Right lung (tissue), 5 donors: ENCODE data around the gene POGZ. TPM values are rescaled to one million over a fixed set of nuclear protein-coding genes. Genes with fewer than 3 reads are reported as not detected.
"Not testable (repeated sequence)": the region's sequence is repeated elsewhere in the genome, so short reads cannot be mapped to it uniquely, and the experiment has no call there.

Experiments used
- DNase-seq, 2 donors: peaks; one replicate each; pipeline ENCODE4 v3.0.0-alpha.2; 2013
- polyA plus RNA-seq, 5 donors: library from polyadenylated mRNA; unstranded; fragments of 120-200 nt; gene quantifications; one replicate each; pipeline versions ENCODE4 v1.2.1 to v1.2.3, GENCODE V29; 2013; ENCODE audit warnings: inconsistent platforms in 1 of 5, low replicate concordance in 1 of 5; ENCODE audit not compliant: insufficient read length in 5 of 5, insufficient read depth in 1 of 5

Gene POGZ
- polyA plus RNA-seq, 5 donors = 90.6 to 150 (median 130) TPM

DNA sequence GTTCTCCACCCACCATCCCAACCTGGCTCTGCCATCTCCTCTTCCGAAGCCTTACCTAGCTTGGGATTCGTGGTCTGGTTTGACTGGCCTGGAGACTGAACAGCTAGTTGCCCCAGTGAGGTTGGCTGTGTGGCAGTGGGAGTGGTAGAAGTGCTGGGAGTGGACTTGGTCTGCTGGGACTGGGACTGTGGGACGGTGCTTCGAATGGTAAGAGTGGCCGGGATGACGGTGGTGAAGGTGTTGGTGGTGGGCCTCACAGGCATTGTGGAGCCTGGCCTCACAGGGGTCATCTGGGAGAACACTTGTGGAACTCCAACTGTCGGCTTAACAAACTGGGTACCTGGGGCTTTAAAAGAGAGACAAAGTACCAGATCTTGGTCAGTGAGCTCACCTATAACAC, 31.2 kb downstream of the POGZ start:
- DNase-seq = no peak

DNA sequence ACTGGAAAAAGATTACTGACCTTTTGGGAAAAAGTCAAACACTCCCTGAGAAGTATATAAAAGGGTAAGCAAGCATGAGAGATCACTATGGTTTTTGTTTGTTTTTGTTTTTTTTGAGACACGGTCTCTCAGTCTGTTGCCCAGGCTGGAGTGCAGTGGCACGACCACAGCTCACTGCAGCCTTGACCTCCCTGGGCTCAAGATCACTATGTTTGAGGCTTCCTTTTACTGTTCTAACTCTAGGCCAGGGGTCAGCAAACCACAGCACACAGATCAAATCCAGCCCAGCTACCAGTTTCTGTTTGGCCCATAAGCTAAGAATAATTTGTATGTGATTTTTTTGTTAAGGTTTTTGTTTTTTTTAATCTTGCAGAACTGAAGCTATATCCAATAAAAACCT, 34.2 kb downstream of the POGZ start:
- no peak for DNase-seq

GRCh38 chr1:151419819-151420218, 39.5 kb downstream of the POGZ start:
- DNase-seq = no peak

- DNase-seq = no peak
These were observed 41.2 kb downstream of the POGZ start for GRCh38 chr1:151418081-151418480.

GRCh38 chr1:151416231-151416630, 43.1 kb downstream of the POGZ start:
- no peak for DNase-seq

DNA sequence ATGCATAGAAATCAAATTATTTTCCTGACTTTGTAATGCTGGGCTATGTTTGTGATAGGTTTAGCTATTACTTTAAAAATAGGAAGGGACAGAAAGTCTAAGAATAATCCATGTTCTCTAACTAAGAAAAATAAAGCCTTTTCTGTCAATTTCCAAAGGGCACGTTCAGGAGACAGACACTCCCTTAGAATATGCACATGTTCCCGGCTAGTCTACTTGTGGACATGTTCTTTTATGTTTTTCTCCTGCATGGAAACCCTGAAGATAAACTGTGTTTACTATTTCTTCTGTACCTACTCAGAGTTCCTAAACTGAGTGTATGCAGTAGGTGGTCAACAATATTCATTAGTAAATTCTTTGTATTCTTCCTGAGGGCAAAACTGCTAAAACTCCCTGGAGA, 47.4 kb downstream of the POGZ start:
- no peak for DNase-seq

GRCh38 chr1:151408891-151409290, 50.4 kb downstream of the POGZ start:
- no peak for DNase-seq

DNA sequence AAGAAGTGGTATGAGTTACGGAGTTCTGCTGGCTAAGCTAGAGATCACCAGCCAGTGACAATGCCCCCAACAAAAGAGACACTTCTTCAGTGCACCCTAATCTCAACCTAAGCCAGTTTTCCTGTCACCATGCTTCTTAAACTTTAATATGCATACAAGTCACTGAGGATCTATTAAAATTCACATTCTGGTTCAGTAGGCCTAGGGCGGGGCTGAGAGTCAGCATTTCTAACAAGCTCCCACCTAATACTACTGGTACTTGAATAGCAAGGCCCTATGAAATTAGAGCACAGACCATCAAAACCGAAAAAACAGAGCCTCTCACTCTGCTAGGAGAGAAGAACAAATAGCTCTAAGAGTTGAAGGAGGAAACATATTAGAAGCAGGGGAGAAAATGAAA, 52.0 kb downstream of the POGZ start:
- no peak for DNase-seq

DNA sequence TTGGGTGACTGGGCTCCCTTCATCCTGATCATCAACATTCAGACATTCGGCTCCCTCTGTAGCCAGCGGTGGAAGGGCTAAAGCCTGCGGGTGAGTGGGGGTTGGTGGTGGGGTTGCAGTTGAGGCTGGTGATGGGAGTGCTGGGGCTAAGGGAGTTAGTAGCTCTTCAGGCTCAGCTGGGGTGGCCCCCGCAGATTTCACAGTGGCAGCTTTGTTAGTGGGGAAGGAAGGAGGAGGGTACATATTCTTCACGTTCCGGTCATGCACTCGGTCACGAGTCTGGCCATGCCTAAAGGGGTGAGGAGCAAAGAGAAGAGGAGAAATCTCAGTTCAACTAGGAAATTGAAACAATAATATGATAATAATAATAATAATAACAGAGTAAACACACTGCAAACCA, 53.1 kb downstream of the POGZ start:
- DNase-seq = no peak

DNA sequence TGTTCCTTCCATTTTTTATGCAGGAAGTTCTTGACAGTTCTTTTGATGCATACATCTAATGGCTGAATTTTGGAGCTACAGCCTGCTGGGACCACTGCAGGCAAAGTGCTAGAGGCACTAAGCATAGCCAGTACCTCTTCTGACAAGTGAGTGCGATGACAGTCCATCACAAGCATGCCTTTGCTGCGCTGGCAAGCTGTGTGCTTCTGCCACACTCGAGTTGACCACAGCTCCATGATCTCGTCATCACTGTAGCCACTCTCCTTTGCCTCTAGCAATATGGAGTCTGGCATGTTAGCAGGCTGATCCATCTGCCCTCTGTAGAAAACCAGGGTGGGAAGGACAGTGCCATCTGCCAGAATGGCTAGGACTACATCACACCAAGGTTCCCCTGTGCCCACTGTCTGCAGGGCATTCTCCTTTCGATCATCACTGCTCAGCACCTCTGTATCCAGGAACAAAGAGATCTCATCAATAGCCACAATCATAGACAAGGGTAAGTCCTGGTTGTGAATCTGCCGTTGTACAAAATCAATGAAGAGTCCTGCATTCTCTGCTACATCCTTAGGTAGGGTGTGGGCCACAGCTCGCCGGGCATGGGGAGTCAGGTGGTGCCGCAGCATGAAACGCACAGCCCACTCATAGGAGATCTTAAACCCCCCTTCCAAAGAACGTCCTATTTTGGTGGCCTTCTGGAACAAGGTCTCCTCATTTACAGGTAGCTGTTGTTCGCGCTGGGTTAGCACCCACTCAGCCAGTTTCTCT, 53.9 kb downstream of the POGZ start:
- DNase-seq = no peak

DNA sequence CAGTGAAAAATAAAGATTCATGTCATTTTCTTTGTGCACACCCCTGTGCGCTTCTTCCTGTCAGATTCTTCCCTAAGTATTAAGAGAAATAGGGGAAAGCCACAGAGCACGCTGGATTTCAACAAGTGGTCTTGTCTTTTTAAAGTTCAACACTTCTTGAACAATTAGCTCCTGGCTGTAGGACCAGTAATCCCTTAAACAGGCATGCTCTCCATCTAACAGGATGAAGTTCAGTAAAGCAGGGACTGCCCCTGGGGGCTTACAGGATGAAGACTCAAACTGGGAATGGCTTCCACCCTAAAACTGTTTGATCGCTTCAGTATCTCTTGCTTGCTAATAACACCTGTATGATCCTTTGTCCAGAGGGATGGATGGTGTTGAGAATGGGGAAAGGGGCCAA, 55.7 kb downstream of the POGZ start:
- DNase-seq = no peak

DNA sequence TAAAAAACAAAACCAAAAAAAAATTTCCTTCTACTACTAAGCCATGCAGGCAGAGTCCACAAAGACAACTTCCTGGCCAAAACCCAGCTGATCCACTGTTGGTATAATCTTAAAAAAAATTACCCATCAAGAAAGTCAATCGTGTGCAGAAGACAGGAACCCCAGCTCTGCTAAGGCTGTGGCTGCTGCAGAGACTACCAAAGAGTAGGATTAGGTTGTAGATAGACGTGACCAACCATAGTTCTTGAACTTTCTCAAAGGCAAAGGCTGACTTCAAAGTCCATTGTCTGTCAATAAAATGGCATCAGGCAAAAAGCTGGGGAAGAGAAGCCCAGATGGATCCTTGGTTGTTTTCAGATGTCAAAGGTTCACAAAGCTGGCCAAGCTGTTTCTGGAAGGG, 56.5 kb downstream of the POGZ start:
- DNase-seq = no peak

DNA sequence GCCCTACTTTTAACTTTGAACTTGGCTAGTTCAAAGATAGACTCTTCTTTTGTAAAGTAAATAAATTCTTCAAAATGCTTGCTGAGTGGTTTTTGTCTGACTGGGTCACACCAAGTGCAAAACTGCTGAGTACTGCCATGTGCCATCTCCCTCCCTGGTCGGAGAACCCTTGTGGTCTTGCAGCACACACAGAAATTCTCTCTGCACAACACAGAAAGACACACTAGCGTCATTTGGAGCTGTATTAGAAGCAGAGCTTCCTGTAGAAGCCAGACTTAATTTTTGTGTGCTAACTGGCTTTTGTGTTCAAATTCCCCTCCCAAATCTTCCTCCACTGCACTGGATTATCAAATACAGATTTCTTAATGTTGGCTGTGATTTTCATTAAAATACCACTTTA, 57.4 kb downstream of the POGZ start:
- no peak for DNase-seq

- DNase-seq = no peak
These were observed 58.0 kb downstream of the POGZ start for GRCh38 chr1:151401125-151401788.

- peak; percentile 93 to 95 for DNase-seq
These were observed 59.7 kb downstream of the POGZ start, which contains the start of gene PSMB4 for GRCh38 chr1:151399324-151400171. Gene PSMB4, plus strand, starts transcription at chr1:151399573. Its CDS starts 15 bp downstream, at chr1:151399588.

DNA sequence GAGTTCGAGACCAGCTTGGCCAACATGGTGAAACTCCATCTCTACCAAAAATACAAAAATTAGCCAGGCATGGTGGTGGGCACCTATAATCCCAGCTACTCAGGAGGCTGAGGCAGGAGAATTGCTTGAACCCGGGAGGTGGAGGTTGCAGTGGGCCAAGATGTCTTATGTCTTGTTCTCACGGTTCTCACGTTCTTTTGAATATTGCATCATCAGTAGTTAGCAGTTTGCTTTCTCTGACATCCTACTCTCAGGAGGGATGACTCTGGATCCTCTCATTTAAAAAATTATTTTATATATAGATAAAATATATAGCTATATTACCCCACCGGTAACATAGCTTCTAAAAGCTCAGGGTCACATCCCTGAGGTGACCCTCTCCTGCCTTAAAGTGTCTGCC, 63.0 kb downstream of the POGZ start:
- not testable (repeated sequence) for DNase-seq

DNA sequence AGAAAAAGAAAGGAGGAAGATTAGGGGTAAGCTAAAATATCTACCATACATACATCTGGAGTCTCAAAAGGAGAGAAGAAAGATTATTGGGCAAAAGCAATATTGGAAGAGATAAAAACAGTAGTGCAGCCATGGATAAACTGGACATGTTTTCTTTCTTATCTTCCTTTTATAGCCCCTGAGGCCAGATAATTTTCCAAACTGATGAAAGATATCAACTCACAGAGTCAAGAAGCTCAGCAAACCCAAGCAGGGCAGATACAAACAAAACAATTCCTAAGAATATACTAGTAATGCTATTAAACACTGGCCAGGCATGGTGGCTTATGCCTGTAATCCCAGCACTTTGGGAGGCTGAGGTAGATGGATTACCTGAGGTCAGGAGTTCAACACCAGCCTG, 65.7 kb downstream of the POGZ start:
- DNase-seq = no peak

- no peak for DNase-seq
These were observed 68.2 kb downstream of the POGZ start for GRCh38 chr1:151391079-151391563.

DNA sequence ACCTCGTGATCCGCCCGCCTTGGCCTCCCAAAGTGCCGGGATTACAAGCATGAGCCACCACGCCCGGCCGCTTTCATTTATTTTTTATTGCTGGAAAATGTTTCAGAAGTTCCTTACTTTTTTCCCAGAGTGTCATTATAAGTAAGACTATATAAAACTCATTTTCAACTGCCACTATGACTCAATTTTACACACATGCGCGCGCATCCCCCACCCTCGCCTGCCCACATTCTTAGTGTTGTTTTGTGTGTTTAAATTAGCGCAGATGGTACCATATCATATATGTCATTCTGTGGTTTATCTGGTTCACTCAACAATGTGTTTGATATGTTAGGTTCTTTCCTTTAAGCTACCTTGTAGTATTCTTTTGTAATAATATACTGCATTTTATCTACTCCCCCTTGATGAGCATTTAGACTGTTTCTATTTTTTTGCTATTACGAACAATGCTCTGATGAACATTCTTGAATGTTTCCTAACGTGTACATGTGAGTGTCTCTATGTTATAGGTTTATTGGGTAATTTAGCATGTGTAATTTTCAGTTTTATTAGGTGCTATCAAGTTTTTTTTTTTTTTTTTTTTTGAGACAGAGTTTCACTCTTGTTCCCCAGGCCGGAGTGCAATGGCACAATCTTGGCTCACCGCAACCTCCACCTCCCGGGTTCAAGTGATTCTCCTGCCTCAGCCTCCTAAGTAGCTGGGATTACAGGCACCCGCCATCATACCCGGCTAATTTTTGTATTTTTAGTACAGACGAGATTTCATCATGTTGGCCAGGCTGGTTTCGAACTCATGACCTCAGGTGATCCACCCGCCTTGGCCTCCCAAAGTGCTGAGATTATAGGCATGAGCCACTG, 68.8 kb downstream of the POGZ start:
- DNase-seq = not testable (repeated sequence)

DNA sequence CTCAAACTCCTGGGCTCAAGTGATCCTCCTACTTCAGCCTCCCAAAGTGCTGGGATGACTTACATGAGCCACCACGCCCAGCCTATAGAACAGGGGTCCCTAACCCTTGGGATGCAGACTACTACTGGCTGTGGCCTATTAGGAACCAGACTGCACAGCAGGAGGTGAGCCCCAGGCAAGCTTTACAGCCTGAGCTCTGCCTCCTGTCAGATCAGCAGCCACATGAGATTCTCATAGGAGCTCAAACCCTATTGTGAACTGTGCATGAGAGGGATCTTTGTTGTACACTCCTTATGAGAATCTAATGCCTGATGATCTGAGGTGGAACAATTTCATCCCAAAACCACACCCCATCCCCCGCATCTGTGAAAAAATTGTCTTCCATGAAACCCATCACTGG, 73.3 kb downstream of the POGZ start:
- no peak for DNase-seq

GRCh38 chr1:151384584-151384983, 74.7 kb downstream of the POGZ start:
- no peak for DNase-seq
